Fibroblast of skin of abdomen (primary cell): ENCODE measurements around the gene HPN.
A peak's percentile ranks its signal among the peaks of the same experiment; 100 is the strongest.
"Not testable (repeated sequence)": the region's sequence is repeated elsewhere in the genome, so short reads cannot be mapped to it uniquely, and the experiment has no call there.

ENCODE experiments used
- DNase-seq: peaks from one replicate; pipeline ENCODE4 v3.0.0-alpha.2; 2013

HPN gene

DNA sequence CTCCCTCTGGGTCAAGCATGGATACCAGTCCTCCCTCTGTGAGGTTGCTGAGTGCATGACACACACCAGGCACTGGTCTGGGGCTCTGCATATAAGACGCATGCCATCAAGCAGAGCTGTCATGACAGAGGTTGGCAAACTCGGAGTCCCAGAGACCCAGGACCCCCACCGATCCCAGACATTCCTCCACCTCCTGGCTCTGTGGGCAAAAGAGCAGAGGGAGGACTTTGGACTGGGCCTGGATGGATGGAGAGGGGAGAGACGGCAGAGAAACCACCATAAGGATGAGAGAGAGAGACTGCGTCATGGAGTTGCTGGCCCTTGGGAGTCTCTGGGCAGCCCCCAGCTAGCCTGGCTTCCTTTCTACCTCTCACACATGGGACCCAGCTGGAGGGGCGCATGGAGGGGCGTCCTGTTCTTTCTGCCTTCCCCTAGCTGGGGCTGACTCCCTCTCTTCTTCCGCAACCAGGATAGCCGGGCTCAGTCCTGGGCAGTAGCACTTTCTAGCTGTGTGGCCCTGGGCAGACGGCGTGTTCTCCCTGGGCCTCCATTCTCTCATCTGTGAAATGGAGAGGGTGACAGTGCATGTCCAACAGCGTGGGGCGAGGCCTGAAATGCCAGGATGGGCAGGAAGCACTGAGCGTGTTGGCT, 1.6 kb downstream of the HPN start:
- no peak for DNase-seq

DNA sequence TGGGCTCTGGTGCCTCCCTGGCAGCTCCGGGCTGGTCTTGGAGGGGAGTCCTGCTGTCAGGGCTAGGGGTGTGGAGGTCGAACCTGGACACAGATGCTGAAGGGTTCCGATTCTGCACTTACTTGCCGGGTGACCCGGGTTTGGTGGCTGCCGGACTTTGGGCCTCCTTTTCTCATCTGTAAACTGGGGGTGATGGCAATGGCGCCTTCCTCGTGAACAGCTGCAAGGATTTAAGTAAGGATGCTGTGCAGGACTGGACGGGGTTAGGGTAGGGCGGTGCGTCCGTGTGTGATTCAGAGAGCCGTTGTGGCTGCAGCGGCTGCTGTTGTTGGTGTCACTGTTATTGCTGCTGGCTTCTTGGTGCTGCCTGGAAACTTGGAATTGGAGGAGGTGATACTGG, 2.4 kb downstream of the HPN start:
- no peak for DNase-seq

DNA sequence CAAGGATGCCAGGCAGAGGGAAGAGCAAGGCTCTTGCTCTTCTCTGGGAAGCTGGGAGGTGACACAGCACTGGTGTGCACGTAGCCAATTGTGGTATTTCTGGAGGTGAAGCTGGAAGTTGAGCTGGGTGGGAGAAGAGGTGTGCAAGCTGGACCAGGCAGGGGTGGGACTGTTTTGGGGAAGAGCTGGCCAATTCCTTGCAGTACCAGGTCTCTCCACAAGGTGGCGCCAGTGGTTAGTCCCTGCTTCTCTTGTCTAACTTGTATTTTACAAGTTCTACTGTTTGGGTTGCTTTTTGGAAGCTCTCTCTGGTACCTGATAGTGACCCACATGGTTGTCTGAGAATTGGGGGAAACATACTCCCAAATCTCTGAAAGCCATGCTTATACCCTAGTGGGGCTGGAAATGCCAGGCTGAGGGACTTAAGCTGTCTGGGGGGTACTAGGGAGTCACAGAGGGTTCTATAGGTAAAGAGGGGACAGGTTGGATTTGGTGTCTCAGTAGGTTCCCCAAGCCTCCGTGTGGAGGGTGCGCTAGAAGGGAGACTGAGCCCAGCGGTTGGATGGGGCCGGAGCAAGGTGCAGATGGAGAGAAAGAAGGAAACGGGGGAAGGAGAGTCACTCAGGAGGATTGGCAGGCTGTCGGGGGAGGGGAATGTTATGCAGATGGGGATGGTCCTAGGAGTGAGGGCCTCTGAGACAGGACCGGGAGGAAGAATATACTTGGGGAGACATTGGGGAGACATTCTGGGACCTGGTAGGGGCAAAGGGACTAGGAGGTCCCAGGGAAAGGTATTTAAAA, 3.0 kb downstream of the HPN start:
- peak; percentile 26 for DNase-seq

- peak; percentile 25 for DNase-seq
Measured at GRCh38 chr19:35045667-35046300, 4.3 kb downstream of the HPN start.

GRCh38 chr19:35046461-35046860, 4.9 kb downstream of the HPN start:
- DNase-seq, result no peak

DNA sequence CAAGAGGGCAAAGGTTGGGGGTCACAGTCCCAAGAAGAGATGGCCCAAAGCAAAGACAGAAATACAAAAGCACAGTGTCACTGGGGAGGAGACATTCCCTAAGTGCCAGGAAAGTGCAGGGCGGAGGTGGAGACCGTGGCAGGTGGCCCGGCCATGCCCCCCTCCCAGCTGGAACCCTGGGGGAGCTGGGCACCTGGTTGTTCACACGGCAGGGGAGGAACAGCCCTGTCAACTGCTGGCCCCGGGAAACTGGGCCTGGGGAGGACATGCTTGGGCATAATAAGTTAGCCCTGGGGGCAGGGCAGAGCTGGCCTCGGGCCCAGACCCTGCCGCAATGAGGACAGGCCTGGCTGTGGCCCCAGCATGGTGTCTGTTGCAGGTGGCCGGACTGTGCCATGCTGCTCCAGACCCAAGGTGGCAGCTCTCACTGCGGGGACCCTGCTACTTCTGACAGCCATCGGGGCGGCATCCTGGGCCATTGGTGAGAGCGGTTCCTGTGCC, 7.4 kb downstream of the HPN start:
- no peak for DNase-seq

GRCh38 chr19:35049456-35049855, 7.9 kb downstream of the HPN start:
- no peak for DNase-seq

- DNase-seq, result not testable (repeated sequence)
Measured at GRCh38 chr19:35050662-35051061, 9.1 kb downstream of the HPN start.

DNA sequence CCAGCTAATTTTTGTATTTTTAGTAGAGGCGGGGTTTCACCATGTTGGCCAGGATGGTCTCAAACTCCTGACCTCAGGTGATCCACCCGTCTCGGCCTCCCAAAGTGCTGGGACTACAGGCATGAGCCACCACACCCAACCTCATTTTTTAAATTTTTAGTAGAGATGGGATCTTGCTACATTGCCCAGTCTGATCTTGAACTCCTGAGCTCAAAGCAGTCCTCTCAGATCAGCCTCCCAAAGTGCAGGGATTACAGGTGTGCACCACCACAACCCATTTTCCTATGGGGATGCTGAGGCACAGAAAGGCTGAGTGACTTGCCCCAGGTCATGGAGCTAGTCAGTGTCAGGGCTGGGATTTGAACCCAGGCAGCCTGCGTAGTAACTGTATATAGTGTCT, 9.7 kb downstream of the HPN start:
- DNase-seq, result not testable (repeated sequence)

- no peak for DNase-seq
Measured at GRCh38 chr19:35051796-35052195, 10.3 kb downstream of the HPN start.

DNA sequence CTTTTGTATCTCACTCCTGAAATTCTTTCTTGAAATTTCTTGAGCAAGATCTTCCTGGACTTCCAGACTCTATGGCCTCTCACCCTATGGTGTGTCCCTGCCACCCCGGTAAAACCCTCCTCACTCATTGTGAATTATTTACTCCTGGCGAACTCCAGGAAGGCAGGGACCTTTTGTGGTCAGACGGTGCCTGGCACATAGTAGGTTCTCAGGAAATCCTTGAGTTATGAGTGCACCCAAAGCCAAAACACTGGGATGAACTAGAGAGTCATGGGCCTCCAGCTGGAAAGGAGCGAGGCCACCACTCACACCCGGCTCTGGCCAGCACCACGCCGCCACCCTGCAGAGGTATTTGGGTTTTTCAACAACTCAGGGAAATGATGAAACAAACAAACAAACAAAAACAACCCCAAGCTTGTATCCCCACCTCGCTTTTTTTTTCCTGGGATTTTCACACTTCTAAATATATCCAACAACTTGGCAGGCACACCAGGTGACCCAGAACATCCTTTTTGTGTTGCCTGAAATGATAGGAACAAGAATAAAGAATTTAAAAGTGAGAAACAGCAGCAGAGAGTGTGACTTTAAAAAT, 11.2 kb downstream of the HPN start:
- DNase-seq, result no peak

- DNase-seq, result no peak
Measured at GRCh38 chr19:35053667-35054293, 12.3 kb downstream of the HPN start.

- DNase-seq, result no peak
Measured at GRCh38 chr19:35054626-35055025, 13.1 kb downstream of the HPN start.

GRCh38 chr19:35055715-35056179, 14.2 kb downstream of the HPN start:
- no peak for DNase-seq

DNA sequence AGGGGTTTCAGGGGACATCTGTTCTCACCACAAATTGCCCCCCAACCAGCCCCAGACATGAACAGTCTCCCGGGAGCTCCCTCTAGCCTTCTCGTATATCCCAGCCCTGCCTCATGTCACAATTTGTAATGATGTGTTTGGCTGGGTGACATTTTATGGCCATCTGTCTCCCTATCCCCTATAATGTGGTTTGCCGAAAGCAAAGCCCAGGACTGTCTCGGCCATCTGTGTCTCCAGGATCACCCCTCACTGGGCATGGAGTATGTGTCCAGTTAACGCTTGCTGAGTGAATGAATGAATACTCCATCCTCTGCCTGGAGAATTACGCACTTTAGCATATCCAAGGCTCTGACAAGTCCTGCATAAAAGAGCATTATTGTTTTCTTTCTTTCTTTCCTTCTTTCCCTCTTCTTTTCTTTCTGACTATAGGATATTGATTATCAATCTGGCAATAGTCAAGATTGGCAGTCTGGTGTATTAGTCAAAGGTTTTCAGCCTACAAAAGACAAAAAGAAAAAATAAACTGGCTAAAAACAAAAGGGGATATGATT, 15.1 kb downstream of the HPN start:
- DNase-seq, result no peak

GRCh38 chr19:35058370-35058769, 16.8 kb downstream of the HPN start:
- DNase-seq, result no peak

GRCh38 chr19:35059006-35059798, 17.7 kb downstream of the HPN start:
- DNase-seq, result no peak

GRCh38 chr19:35059799-35060091, 18.2 kb downstream of the HPN start:
- DNase-seq, result no peak

DNA sequence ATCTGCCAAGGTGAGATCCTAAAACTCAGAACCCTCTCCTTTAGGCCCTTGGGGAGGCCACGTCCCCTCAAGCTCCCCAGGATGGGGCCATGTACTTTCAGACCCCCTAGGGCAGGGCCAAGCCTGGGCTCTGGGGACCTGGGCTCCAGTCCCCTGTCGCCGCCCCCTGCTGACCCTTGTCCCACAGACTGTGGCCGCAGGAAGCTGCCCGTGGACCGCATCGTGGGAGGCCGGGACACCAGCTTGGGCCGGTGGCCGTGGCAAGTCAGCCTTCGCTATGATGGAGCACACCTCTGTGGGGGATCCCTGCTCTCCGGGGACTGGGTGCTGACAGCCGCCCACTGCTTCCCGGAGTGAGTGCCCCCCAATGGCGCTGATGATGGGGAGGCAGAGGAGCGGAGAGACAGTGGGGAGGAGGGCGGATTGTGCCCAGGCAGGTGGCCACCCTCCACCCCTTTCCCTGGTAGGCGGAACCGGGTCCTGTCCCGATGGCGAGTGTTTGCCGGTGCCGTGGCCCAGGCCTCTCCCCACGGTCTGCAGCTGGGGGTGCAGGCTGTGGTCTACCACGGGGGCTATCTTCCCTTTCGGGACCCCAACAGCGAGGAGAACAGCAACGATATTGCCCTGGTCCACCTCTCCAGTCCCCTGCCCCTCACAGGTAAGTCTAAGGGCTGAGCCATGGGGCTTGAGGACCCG, 18.8 kb downstream of the HPN start:
- DNase-seq, result no peak

DNA sequence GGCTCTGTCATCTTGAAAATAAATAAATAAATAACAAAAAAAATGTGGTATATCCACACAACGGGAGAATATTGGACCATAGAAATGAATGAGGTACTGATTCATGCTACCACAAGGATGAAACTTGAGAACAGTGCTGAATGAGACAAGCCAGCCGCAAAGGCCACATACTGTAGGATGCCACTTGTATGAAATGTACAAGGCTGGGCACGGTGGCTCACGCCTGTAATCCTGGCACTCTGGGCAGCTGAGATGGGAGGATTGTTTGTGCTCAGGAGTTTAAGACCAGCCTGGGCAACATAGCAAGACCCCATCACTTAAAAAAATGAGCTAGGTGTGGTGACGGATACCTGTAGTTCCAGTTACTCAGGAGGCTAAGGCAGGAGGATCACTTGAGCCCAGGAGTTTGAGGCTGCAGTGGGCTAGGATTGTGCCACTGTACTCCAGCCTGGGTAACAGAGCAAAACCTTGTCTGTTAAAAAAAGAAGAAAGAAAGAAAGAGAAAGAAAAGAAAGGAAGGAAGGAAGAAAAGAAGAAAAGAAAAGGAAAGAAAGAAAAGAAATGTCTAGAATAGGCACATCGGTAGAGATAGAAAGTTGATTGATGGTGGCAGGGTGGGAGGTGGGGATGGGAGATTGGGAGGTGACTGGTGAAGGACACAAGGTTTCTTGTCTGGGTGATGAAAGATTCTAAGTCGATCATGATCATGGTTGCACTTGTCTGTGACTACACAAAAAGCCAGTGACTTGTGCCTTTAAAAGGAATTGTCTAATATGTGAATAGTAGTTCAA, 20.3 kb downstream of the HPN start:
- peak; percentile 13 for DNase-seq
